SK-N-SH (cell line): ENCODE measurements around the gene LIPA. TPM values are rescaled to one million over a fixed set of nuclear protein-coding genes. Genes with fewer than 3 reads are reported as not detected.

Source experiments
- CTCF ChIA-PET: fragments of 300-600, 350-600 bp; formaldehyde crosslinking; extraction: SDS; loops from one replicate; lab custom pipeline; 2021; lab: Yijun Ruan, JAX
- POLR2A ChIA-PET: fragments of 350-600 bp; sonication (Branson Sonifier 250); formaldehyde crosslinking; extraction: SDS; loops from one replicate; lab custom pipeline; 2020; ENCODE audit warnings: antibody characterized with exemption, inconsistent platforms; lab: Yijun Ruan, JAX
- DNase-seq: peaks from one replicate; pipeline ENCODE4 v3.0.0; 2012
- H2AFZ ChIP-seq: fragments of 200-600 bp; sonication (generic); 2 replicates; pipeline ENCODE4 v1.8.1; 2016; ENCODE audit warnings: antibody characterized with exemption, mild to moderate bottlenecking, low read depth
- H3F3A ChIP-seq: fragments of 200-600 bp; sonication (generic); replicated peaks from 2 replicates; pipeline ENCODE3; 2016; ENCODE audit warnings: antibody characterized with exemption, mild to moderate bottlenecking; ENCODE audit not compliant: insufficient read depth
- H3K27ac ChIP-seq, 2 experiments: fragments of 200-500 bp in 1 of 2; fragments of 200-600 bp in 1 of 2; sonication (Bioruptor generic) in 1 of 2; sonication (generic), shearing (Covaris generic) in 1 of 2; 2 replicates each; pipeline versions ENCODE4 v1.5.1 to v1.6.1; 2014 to 2016; ENCODE audit warnings: low read depth in 2 of 2, inconsistent platforms in 1 of 2, low read length in 1 of 2, mild to moderate bottlenecking in 1 of 2, mixed read lengths in 1 of 2
- H3K27me3 ChIP-seq: fragments of 200-600 bp; sonication (generic), shearing (Covaris generic); 2 replicates; pipeline ENCODE4 v1.6.1; 2016; ENCODE audit warnings: mixed run types; ENCODE audit not compliant: insufficient read depth
- H3K36me3 ChIP-seq, 2 experiments: fragments of 200-500 bp in 1 of 2; fragments of 200-600 bp in 1 of 2; sonication (Bioruptor generic) in 1 of 2; sonication (generic) in 1 of 2; replicated peaks in 1 of 2; 2 replicates each; pipeline versions ENCODE3 to v1.5.1; 2014 to 2016; ENCODE audit warnings: low read length in 1 of 2, mild to moderate bottlenecking in 1 of 2; ENCODE audit not compliant: insufficient read depth in 2 of 2, control insufficient read depth in 1 of 2
- H3K4me1 ChIP-seq, 2 experiments: fragments of 200-500 bp in 1 of 2; fragments of 200-600 bp in 1 of 2; sonication (Bioruptor generic) in 1 of 2; sonication (generic), shearing (Covaris generic) in 1 of 2; 2 replicates each; pipeline versions ENCODE4 v1.5.1 to v1.6.1; 2014 to 2016; ENCODE audit warnings: low read depth in 1 of 2, low read length in 1 of 2, mixed run types in 1 of 2; ENCODE audit not compliant: insufficient read depth in 2 of 2, control insufficient read depth in 1 of 2
- H3K4me2 ChIP-seq: fragments of 200-600 bp; sonication (generic), shearing (Covaris generic); 2 replicates; pipeline ENCODE4 v1.6.1; 2017; ENCODE audit warnings: mixed run types
- H3K4me3 ChIP-seq, 2 experiments: fragments of 200-500 bp in 1 of 2; fragments of 200-600 bp in 1 of 2; sonication (Bioruptor generic) in 1 of 2; sonication (generic), shearing (Covaris generic) in 1 of 2; 2 replicates each; pipeline versions ENCODE4 v1.5.1 to v1.8.1; 2014 to 2016; ENCODE audit warnings: low read depth in 2 of 2, inconsistent platforms in 1 of 2, low read length in 1 of 2, mild to moderate bottlenecking in 1 of 2, mixed read lengths in 1 of 2, moderate library complexity in 1 of 2
- H3K79me2 ChIP-seq: fragments of 200-600 bp; sonication (generic); 2 replicates; pipeline ENCODE4 v1.8.1; 2017; ENCODE audit warnings: mild to moderate bottlenecking; ENCODE audit not compliant: insufficient read depth
- H3K9ac ChIP-seq: fragments of 200-600 bp; sonication (generic); 2 replicates; pipeline ENCODE4 v1.6.1; 2017; ENCODE audit warnings: mixed run types
- H3K9me2 ChIP-seq: fragments of 200-600 bp; sonication (generic); 2 replicates; pipeline ENCODE4 v1.6.1; 2017; ENCODE audit warnings: mixed run types
- H3K9me3 ChIP-seq: fragments of 200-600 bp; sonication (generic); 2 replicates; pipeline ENCODE4 v1.6.1; 2017; ENCODE audit warnings: mixed run types, mild to moderate bottlenecking, moderate library complexity
- H4K20me1 ChIP-seq: fragments of 200-600 bp; sonication (generic); 2 replicates; pipeline ENCODE4 v1.6.1; 2017; ENCODE audit warnings: mild to moderate bottlenecking, mixed run types; ENCODE audit not compliant: insufficient read depth
- CHD2 ChIP-seq: fragments of 150-350 bp; IDR thresholded peaks from 2 replicates; pipeline ENCODE4 v1.6.1; 2018; ENCODE audit warnings: low read length; ENCODE audit not compliant: partially characterized antibody
- ELF1 ChIP-seq: IDR thresholded peaks from 2 replicates; pipeline ENCODE4 v1.4.0; 2012
- EP300 ChIP-seq, 2 experiments: IDR thresholded peaks; 2 replicates each; pipeline versions ENCODE4 v1.4.0 to v1.6.1; 2012; ENCODE audit warnings: borderline replicate concordance in 1 of 2, low read depth in 1 of 2, low read length in 1 of 2
- EZH2phosphoT487 ChIP-seq: fragments of 200-600 bp; sonication (generic); IDR thresholded peaks from 2 replicates; pipeline ENCODE4 v1.6.1; 2017; ENCODE audit warnings: low read depth, mixed run types, mild to moderate bottlenecking, antibody characterized with exemption, moderate library complexity, borderline replicate concordance
- FOSL2 ChIP-seq: IDR thresholded peaks from 2 replicates; pipeline ENCODE4 v1.4.0; 2012; ENCODE audit warnings: low read depth, mild to moderate bottlenecking, moderate library complexity, borderline replicate concordance
- FOXJ3 ChIP-seq: sonication (generic); formaldehyde crosslinking; IDR thresholded peaks from 2 replicates; pipeline ENCODE4 v1.5.1; 2020; ENCODE audit warnings: mild to moderate bottlenecking, missing genetic modification reagents
- FOXM1 ChIP-seq: IDR thresholded peaks from 2 replicates; pipeline ENCODE4 v1.4.0; 2012; ENCODE audit warnings: low read depth, mild to moderate bottlenecking
- GABPA ChIP-seq: IDR thresholded peaks from 2 replicates; pipeline ENCODE4 v1.4.0; 2012; ENCODE audit warnings: low read depth, mild to moderate bottlenecking
- GATA2 ChIP-seq: sonication (generic); formaldehyde crosslinking; IDR thresholded peaks from 2 replicates; pipeline ENCODE4 v1.5.0; 2020; ENCODE audit warnings: mild to moderate bottlenecking, missing genetic modification reagents
- JUND ChIP-seq: IDR thresholded peaks from 2 replicates; pipeline ENCODE4 v1.4.0; 2012
- MEF2A ChIP-seq: IDR thresholded peaks from 2 replicates; pipeline ENCODE4 v1.4.0; 2012; ENCODE audit warnings: low read depth, borderline replicate concordance
- MXI1 ChIP-seq: IDR thresholded peaks from 2 replicates; pipeline ENCODE4 v1.6.1; 2012; ENCODE audit warnings: mild to moderate bottlenecking, low read depth, low read length, improper control_type of control experiment
- PBX3 ChIP-seq: IDR thresholded peaks from 2 replicates; pipeline ENCODE4; 2012
- POLR2AphosphoS5 ChIP-seq: IDR thresholded peaks from 2 replicates; pipeline ENCODE4 v1.6.1; 2012; ENCODE audit warnings: low read depth, low read length
- RCOR1 ChIP-seq: fragments of 150-350 bp; IDR thresholded peaks from 2 replicates; pipeline ENCODE4 v1.6.1; 2017; ENCODE audit warnings: antibody characterized with exemption, low read length
- RFX5 ChIP-seq: IDR thresholded peaks from 2 replicates; pipeline ENCODE4 v1.6.1; 2012; ENCODE audit warnings: mild to moderate bottlenecking, improper control_type of control experiment, low read length
- SIN3A ChIP-seq: IDR thresholded peaks from 2 replicates; pipeline ENCODE4 v1.6.1; 2012; ENCODE audit warnings: low read depth, mild to moderate bottlenecking, low read length, moderate library complexity, borderline replicate concordance
- SMC3 ChIP-seq: IDR thresholded peaks from 2 replicates; pipeline ENCODE4 v1.6.1; 2012; ENCODE audit warnings: low read depth, low read length, improper control_type of control experiment
- TCF12 ChIP-seq: IDR thresholded peaks from 2 replicates; pipeline ENCODE4 v1.4.0; 2012
- TEAD4 ChIP-seq: IDR thresholded peaks from 2 replicates; pipeline ENCODE4 v1.4.0; 2012; ENCODE audit warnings: mild to moderate bottlenecking, borderline replicate concordance; ENCODE audit not compliant: insufficient read depth
- USF2 ChIP-seq: fragments of 150-350 bp; IDR thresholded peaks from 2 replicates; pipeline ENCODE4 v1.6.1; 2017; ENCODE audit warnings: antibody characterized with exemption, low read length, low read depth, borderline replicate concordance
- YY1 ChIP-seq: IDR thresholded peaks from 2 replicates; pipeline ENCODE4 v1.4.0; 2012; ENCODE audit warnings: low read depth, mild to moderate bottlenecking
- ZBTB33 ChIP-seq: IDR thresholded peaks from 2 replicates; pipeline ENCODE4 v1.4.0; 2012; ENCODE audit warnings: low read depth, borderline replicate concordance
- WGBS: methylation state at CpG from one replicate; pipeline ENCODE4 v1.1.6; 2017; ENCODE audit warnings: low lambda C conversion rate; 5-methylcytosine and 5-hydroxymethylcytosine counted together
- polyA plus RNA-seq, 3 experiments: library from polyadenylated mRNA; depleted of rRNA; stranded (reverse); fragments of >200 nt; gene quantifications; 2 replicates each; pipeline ENCODE4 v1.2.3, GENCODE V29; 2012
- TF ChIP-seq, protein P1 (sequence below): IDR thresholded peaks from 2 replicates; pipeline ENCODE4 v1.4.0; 2012; ENCODE audit warnings: low read depth, borderline replicate concordance
- TF ChIP-seq, protein P2 (sequence below): fragments of 150-350 bp; IDR thresholded peaks from 2 replicates; pipeline ENCODE4 v1.6.1; 2016; ENCODE audit warnings: mild to moderate bottlenecking, low read depth, low read length

The LIPA gene
- polyA plus RNA-seq, 1 of the 3 experiments (the other 2 are of a cell fraction): 43.2 TPM

DNA sequence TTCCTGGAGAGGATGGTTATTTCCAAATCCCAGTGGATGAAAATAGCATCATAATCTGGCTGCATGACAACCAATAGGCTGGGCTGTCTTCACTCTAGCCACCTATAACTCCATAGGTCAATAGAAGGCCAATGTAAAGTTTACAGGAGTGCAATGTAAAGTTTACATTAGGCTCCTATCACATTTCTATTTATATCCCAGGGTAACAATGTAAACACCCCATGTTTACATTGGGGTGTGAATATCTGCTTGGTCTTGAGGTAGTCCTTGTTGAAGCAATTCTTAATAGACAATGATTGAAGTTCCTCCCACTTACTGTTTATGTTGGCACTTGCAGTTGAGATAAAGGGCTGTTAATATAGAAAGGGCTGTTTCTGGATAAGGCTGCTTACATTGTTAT, 65.9 kb downstream of the LIPA start:
- Histone ChIP-seq H3K79me2 (no peaks in the 10 kb centered on the region), H4K20me1 (no peaks in the 10 kb centered on the region), H3K4me1 (no peaks in the 10 kb centered on the region), H3K27ac (no peak overlapping the region), H3K9me2 (no peaks in the 10 kb centered on the region), H3K9ac (no peak overlapping the region), H2AFZ (no peak overlapping the region), H3K9me3 (no peaks in the 10 kb centered on the region), H3K4me3 (no peak overlapping the region), H3K4me2 (no peak overlapping the region), H3F3A (no peaks in the 10 kb centered on the region), H3K27me3 (no peaks in the 10 kb centered on the region), H3K36me3 (no peaks in the 10 kb centered on the region)
- no peak for DNase-seq
- POLR2A ChIA-PET: no interaction called here
- TF ChIP-seq SMC3 (no peak), ZBTB33 (no peak), TEAD4 (no peak), FOXJ3 (no peak), SIN3A (no peak), GABPA (no peak), FOSL2 (no peak), FOXM1 (no peak), CHD2 (no peak), YY1 (no peak), EZH2phosphoT487 (no peak), ELF1 (no peak), POLR2AphosphoS5 (no peak)
- TF ChIP-seq, protein P1, sequence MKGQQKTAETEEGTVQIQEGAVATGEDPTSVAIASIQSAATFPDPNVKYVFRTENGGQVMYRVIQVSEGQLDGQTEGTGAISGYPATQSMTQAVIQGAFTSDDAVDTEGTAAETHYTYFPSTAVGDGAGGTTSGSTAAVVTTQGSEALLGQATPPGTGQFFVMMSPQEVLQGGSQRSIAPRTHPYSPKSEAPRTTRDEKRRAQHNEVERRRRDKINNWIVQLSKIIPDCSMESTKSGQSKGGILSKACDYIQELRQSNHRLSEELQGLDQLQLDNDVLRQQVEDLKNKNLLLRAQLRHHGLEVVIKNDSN: no peak
- CTCF ChIA-PET: no interaction called here

GRCh38 chr10:89184638-89185037, 66.9 kb downstream of the LIPA start:
- Histone ChIP-seq H3K4me2 (no peak overlapping the region), H3K4me1 (no peaks in the 10 kb centered on the region), H3K9me2 (no peaks in the 10 kb centered on the region), H3K9me3 (no peaks in the 10 kb centered on the region), H3K27ac (no peak overlapping the region), H3K27me3 (no peaks in the 10 kb centered on the region), H4K20me1 (no peaks in the 10 kb centered on the region), H3K79me2 (no peaks in the 10 kb centered on the region), H3K36me3 (no peaks in the 10 kb centered on the region), H3K4me3 (no peak overlapping the region), H3F3A (no peaks in the 10 kb centered on the region), H3K9ac (no peak overlapping the region), H2AFZ (no peak overlapping the region)
- no peak for DNase-seq
- WGBS: 14% methylated on average over 3 of the region's 3 CpGs
- POLR2A ChIA-PET: no interaction called here
- CTCF ChIA-PET: interaction anchor here (1.0 to 1.3 kb wide), 2 partner anchors 9 to 198 kb away, joined by 3 read pairs; no protein-coding TSS in a partner anchor
- TF ChIP-seq POLR2AphosphoS5 (no peak), PBX3 (no peak), GATA2 (CRISPR knock-in tag) (no peak), MXI1 (no peak), SIN3A (no peak), FOSL2 (no peak), TCF12 (no peak), RFX5 (no peak), USF2 (no peak), MEF2A (no peak), EP300 (IDR thresholded peaks at IDR 0.05; ENCODE audit: borderline replicate concordance in 1 of 2, low read depth in 1 of 2, low read length in 1 of 2) (no peak), RCOR1 (no peak), JUND (no peak)
- TF ChIP-seq, protein P2, sequence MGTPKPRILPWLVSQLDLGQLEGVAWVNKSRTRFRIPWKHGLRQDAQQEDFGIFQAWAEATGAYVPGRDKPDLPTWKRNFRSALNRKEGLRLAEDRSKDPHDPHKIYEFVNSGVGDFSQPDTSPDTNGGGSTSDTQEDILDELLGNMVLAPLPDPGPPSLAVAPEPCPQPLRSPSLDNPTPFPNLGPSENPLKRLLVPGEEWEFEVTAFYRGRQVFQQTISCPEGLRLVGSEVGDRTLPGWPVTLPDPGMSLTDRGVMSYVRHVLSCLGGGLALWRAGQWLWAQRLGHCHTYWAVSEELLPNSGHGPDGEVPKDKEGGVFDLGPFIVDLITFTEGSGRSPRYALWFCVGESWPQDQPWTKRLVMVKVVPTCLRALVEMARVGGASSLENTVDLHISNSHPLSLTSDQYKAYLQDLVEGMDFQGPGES: no peak
- TF ChIP-seq, protein P1: no peak
